BE2C (cell line): ENCODE measurements around the gene HECW1.

Experiments
- DNase-seq: peaks from one replicate; pipeline ENCODE4 v3.0.0-alpha.2; 2020
- H3K27me3 ChIP-seq: fragments of 250-450 bp; sonication (Bioruptor Pico); 2 replicates; pipeline ENCODE4 v1.5.1; 2020; ENCODE audit warnings: mild to moderate bottlenecking
- H3K36me3 ChIP-seq: fragments of 250-450 bp; sonication (Bioruptor Pico); 2 replicates; pipeline ENCODE4 v1.5.1; 2020; ENCODE audit warnings: mild to moderate bottlenecking
- H3K4me1 ChIP-seq: fragments of 250-450 bp; sonication (Bioruptor Pico); 2 replicates; pipeline ENCODE4 v1.5.1; 2020
- H3K4me3 ChIP-seq: 2 replicates; pipeline ENCODE4 v1.5.1; 2011; ENCODE audit warnings: low read depth, low read length
- H3K9me3 ChIP-seq: fragments of 250-450 bp; sonication (Bioruptor Pico); 2 replicates; pipeline ENCODE4 v1.5.1; 2020
- CTCF ChIP-seq: IDR thresholded peaks from 2 replicates; pipeline ENCODE4 v1.5.1; 2012; ENCODE audit warnings: mild to moderate bottlenecking, low read depth, low read length

HECW1 gene

DNA sequence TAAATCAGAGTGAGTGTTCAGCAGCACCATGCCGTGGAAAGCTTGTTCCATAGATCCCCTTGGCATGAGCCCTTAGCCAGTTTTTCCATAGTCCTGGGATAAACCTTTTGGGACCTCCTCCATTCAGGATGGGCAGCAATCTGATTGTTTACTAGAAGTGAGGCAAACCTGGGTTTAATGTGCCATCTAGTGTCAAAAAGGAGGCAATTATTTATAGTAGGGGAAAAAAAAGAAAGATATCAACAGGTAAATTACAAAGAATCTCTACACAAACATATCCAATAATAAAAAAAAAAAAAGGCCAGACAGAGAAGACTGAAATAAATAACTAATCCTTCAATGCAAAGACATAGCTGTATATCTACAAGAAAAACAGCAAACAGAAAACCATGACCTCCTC is 241.5 kb downstream of the HECW1 start:
- Histone ChIP-seq H3K27me3 (no peaks in the 10 kb centered on the region; the same call in 1 of the 2 replicates), H3K36me3 (no peaks in the 10 kb centered on the region), H3K9me3 (no peaks in the 10 kb centered on the region), H3K4me3 (no peak overlapping the region), H3K4me1 (no peaks in the 10 kb centered on the region)
- 0 out of 2 replicates have a peak, but pooled peaks have one; percentile 3 for TF ChIP-seq CTCF
- DNase-seq = no peak

DNA sequence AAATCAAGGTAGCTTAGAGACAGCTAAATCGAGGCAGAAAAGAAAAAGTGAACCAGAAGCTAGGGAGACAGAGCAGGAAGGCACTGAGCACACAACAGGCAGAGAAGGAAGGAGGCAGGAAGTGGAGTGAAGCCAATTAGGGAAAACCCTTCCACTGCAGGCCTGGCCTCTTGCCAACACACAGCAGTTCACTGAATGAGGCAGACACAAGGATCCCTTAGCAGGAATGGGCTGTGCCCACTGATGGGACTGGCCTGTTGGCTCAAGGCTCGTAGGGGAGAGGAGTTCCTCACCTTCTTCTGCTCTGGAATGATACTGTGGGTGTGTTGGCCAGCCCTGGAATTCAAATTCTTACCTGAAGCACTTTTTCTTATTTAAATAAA is 250.2 kb downstream of the HECW1 start:
- DNase-seq = peak; percentile 78
- Histone ChIP-seq H3K4me3 (no peak overlapping the region), H3K9me3 (no peaks in the 10 kb centered on the region), H3K4me1 (no peaks in the 10 kb centered on the region), H3K27me3 (no peaks in the 10 kb centered on the region), H3K36me3 (no peaks in the 10 kb centered on the region)
- no peak for TF ChIP-seq CTCF

- H3K4me3 ChIP-seq = no peak overlapping the region
- no peaks in the 10 kb centered on the region for H3K4me1 ChIP-seq
- H3K9me3 ChIP-seq = no peaks in the 10 kb centered on the region
- no peak for DNase-seq
- no peaks in the 10 kb centered on the region for H3K36me3 ChIP-seq
- TF ChIP-seq CTCF = no peak
- H3K27me3 ChIP-seq = 0 out of 2 replicates have a peak, but pooled peaks cover 2% of the 10 kb centered on the region
These were observed 250.8 kb downstream of the HECW1 start for GRCh38 chr7:43363035-43363791.

GRCh38 chr7:43364391-43364790 is 251.9 kb downstream of the HECW1 start:
- DNase-seq = peak; percentile 20
- TF ChIP-seq CTCF = no peak
- Histone ChIP-seq H3K27me3 (0 out of 2 replicates have a peak, but pooled peaks cover 2% of the 10 kb centered on the region), H3K36me3 (no peaks in the 10 kb centered on the region), H3K4me1 (no peaks in the 10 kb centered on the region), H3K4me3 (no peak overlapping the region), H3K9me3 (no peaks in the 10 kb centered on the region)

DNA sequence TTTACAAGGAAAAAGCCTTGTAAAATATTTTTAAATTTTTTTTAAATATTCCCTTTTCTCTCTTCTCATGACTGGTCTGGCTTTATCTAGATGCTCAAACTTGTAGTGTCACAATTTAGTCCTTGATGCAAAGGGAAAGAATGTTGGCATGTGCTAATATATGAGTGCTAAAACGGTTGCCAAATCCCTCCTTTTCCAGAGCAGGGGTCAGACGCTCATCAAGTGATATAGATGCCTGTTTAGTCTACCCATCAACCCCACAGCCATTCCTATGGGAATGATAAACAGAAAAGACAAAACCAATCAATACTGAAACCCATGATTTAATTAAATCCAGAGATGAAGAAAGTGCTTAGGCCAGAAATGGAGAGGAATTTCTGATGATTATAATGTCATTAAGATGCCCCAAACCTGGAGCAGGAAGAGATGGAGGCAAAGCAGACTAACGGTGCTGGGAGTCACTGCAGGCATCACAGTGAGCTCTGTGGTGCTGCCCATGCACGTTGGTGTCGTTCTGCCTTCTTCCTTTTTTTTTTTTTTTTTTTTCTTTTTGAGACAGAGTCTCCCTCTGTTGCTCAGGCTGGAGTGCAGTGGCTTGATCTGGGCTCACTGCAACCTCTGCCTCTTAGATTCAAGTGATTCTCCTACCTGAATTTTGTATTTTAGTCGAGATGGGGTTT is 260.4 kb downstream of the HECW1 start:
- no peak for DNase-seq
- Histone ChIP-seq H3K9me3 (no peaks in the 10 kb centered on the region), H3K4me3 (no peak overlapping the region), H3K4me1 (no peaks in the 10 kb centered on the region), H3K36me3 (no peaks in the 10 kb centered on the region), H3K27me3 (peaks cover 4% of the 10 kb centered on the region; the same call in 1 of the 2 replicates)
- TF ChIP-seq CTCF = no peak
